COLO829 (cell line): ENCODE results near the gene HPCAL1.
"Not testable (repeated sequence)": the region's sequence is repeated elsewhere in the genome, so short reads cannot be mapped to it uniquely, and the experiment has no call there.

Source experiments
- DNase-seq: peaks from one replicate; pipeline ENCODE4 v3.0.0; 2012; ENCODE audit warnings: low spot score

The HPCAL1 gene

GRCh38 chr2:10442469-10443126, 139.9 kb downstream of the HPCAL1 start:
- DNase-seq: not testable (repeated sequence)

- DNase-seq: no peak
Measured at GRCh38 chr2:10444463-10444862, 141.8 kb downstream of the HPCAL1 start.

GRCh38 chr2:10446631-10447030, 143.9 kb downstream of the HPCAL1 start:
- DNase-seq: no peak

GRCh38 chr2:10447300-10447894, 144.7 kb downstream of the HPCAL1 start:
- DNase-seq: no peak

- peak; percentile 74 for DNase-seq
Measured at GRCh38 chr2:10447895-10448575, 145.3 kb downstream of the HPCAL1 start, which contains the start of gene ODC1. TSS of gene ODC1 (minus strand) at chr2:10448327. CDS start at chr2:10445032, 3,295 bp downstream.

GRCh38 chr2:10448576-10449485, 146.1 kb downstream of the HPCAL1 start:
- DNase-seq: no peak

- no peak for DNase-seq
Measured at GRCh38 chr2:10449486-10449831, 146.8 kb downstream of the HPCAL1 start.

- DNase-seq: no peak
Measured at GRCh38 chr2:10449838-10450691, 147.4 kb downstream of the HPCAL1 start.

- DNase-seq: no peak
Measured at GRCh38 chr2:10451819-10452218, 149.1 kb downstream of the HPCAL1 start.

GRCh38 chr2:10452312-10452711, 149.6 kb downstream of the HPCAL1 start:
- DNase-seq: no peak

GRCh38 chr2:10452956-10453904, 150.5 kb downstream of the HPCAL1 start:
- DNase-seq: no peak

GRCh38 chr2:10453905-10454298, 151.2 kb downstream of the HPCAL1 start:
- DNase-seq: no peak

- DNase-seq: no peak
Measured at GRCh38 chr2:10454505-10454904, 151.8 kb downstream of the HPCAL1 start.

GRCh38 chr2:10457195-10457594, 154.5 kb downstream of the HPCAL1 start:
- DNase-seq: not testable (repeated sequence)

GRCh38 chr2:10457846-10458598, 155.3 kb downstream of the HPCAL1 start:
- DNase-seq: no peak

- DNase-seq: no peak
Measured at GRCh38 chr2:10460366-10460796, 157.7 kb downstream of the HPCAL1 start.

- no peak for DNase-seq
Measured at GRCh38 chr2:10462178-10463083, 159.7 kb downstream of the HPCAL1 start.

GRCh38 chr2:10465910-10466309, 163.2 kb downstream of the HPCAL1 start:
- no peak for DNase-seq
